ENCODE results near the gene CEMIP. TPM values are rescaled to one million over a fixed set of nuclear protein-coding genes. Genes with fewer than 3 reads are reported as not detected.

Gene CEMIP
- total and polyA plus RNA-seq, 2 experiments from 2014 or later = 0.27 to 2.1 TPM

DNA sequence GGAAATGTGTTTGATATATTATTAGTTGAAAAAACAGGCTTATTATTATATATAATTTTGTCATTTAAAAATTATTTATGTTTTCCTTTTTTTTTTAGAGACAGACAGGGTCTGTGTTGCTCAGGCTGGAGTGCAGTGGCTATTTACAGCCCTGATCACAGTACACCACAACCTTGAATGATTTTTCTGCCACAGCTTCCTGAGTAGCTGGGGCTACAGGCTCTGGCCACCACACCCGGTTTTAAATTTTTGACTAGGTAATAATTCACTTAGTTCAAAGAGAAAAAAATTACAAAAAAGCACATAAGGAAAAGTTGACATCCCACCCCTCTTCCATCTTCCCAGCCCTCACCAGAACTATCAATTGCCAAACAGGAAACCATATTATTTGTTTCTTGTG is 4.7 kb upstream of the CEMIP start:
- no peak overlapping the region for H3K27ac ChIP-seq (ENCODE audit: low read depth)
- TF ChIP-seq, protein P1, sequence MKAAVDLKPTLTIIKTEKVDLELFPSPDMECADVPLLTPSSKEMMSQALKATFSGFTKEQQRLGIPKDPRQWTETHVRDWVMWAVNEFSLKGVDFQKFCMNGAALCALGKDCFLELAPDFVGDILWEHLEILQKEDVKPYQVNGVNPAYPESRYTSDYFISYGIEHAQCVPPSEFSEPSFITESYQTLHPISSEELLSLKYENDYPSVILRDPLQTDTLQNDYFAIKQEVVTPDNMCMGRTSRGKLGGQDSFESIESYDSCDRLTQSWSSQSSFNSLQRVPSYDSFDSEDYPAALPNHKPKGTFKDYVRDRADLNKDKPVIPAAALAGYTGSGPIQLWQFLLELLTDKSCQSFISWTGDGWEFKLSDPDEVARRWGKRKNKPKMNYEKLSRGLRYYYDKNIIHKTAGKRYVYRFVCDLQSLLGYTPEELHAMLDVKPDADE (IDR thresholded peaks at IDR 0.05) = no peak
- TF ChIP-seq EZH2 (IDR thresholded peaks at IDR 0.05; ENCODE audit: low read depth, unreplicated experiment) (no peak), POLR2AphosphoS5 (IDR thresholded peaks at IDR 0.05; ENCODE audit: low read depth) (no peak), NANOG (IDR thresholded peaks at IDR 0.05; ENCODE audit: borderline replicate concordance) (no peak), STAT1 (IDR thresholded peaks at IDR 0.05; ENCODE audit: unreplicated experiment) (no peak)
- TF ChIP-seq, protein P2, sequence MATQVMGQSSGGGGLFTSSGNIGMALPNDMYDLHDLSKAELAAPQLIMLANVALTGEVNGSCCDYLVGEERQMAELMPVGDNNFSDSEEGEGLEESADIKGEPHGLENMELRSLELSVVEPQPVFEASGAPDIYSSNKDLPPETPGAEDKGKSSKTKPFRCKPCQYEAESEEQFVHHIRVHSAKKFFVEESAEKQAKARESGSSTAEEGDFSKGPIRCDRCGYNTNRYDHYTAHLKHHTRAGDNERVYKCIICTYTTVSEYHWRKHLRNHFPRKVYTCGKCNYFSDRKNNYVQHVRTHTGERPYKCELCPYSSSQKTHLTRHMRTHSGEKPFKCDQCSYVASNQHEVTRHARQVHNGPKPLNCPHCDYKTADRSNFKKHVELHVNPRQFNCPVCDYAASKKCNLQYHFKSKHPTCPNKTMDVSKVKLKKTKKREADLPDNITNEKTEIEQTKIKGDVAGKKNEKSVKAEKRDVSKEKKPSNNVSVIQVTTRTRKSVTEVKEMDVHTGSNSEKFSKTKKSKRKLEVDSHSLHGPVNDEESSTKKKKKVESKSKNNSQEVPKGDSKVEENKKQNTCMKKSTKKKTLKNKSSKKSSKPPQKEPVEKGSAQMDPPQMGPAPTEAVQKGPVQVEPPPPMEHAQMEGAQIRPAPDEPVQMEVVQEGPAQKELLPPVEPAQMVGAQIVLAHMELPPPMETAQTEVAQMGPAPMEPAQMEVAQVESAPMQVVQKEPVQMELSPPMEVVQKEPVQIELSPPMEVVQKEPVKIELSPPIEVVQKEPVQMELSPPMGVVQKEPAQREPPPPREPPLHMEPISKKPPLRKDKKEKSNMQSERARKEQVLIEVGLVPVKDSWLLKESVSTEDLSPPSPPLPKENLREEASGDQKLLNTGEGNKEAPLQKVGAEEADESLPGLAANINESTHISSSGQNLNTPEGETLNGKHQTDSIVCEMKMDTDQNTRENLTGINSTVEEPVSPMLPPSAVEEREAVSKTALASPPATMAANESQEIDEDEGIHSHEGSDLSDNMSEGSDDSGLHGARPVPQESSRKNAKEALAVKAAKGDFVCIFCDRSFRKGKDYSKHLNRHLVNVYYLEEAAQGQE (IDR thresholded peaks at IDR 0.05; ENCODE audit: unreplicated experiment) = no peak

DNA sequence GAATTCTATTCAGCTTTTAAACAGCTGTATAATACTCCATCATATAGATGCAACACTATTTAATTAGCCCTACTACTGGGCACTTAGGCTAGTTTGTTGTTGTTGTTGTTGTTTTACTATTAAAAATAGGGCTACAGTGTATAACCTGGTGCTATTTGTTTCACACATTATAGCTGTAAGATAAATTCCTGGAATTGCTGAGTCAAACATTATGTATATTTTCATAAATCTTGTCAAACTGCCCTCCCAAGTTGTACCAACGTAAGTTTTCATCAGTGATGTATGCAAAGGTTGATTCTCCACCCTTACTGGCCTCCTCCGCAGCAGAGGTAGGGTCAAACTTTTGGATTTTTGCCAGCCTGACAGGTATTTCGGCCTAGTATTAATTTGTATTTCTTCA is 3.8 kb upstream of the CEMIP start:
- ATAC-seq (no peak), DNase-seq (ENCODE audit: low spot score) (no peak)
- H3K4me3 Mint-ChIP-seq = no peak overlapping the region
- no peaks in the 10 kb centered on the region for H3K36me3 Mint-ChIP-seq (ENCODE audit: low read depth)
- no peaks in the 10 kb centered on the region for H3K9me3 Mint-ChIP-seq
- Histone ChIP-seq H3K27me3 (ENCODE audit: insufficient read depth) (peaks cover 27% of the 10 kb centered on the region), H3K4me1 (ENCODE audit: insufficient read depth) (peaks cover 7% of the 10 kb centered on the region), H3K4me2 (no peak overlapping the region), H3F3A (replicated peaks; ENCODE audit: low read depth) (0 out of 2 replicates have a peak, but pooled peaks cover 3% of the 10 kb centered on the region), H3K79me2 (replicated peaks; ENCODE audit: insufficient read depth) (no peaks in the 10 kb centered on the region), H3K9me2 (ENCODE audit: insufficient read depth) (no peaks in the 10 kb centered on the region), H3K4me3 (no peak overlapping the region), H4K20me1 (replicated peaks; ENCODE audit: insufficient read depth) (no peaks in the 10 kb centered on the region), H3K27ac (ENCODE audit: low read depth) (no peak overlapping the region), H3K36me3 (ENCODE audit: insufficient read depth) (no peaks in the 10 kb centered on the region), H2AFZ (no peak overlapping the region)
- peaks cover 9% of the 10 kb centered on the region; the same call in 2 of the 3 replicates for H3K4me1 Mint-ChIP-seq
- peaks cover 23% of the 10 kb centered on the region for H3K27me3 Mint-ChIP-seq (ENCODE audit: insufficient read depth, low read depth, poor library complexity)
- H3K27ac Mint-ChIP-seq = no peak overlapping the region
- TF ChIP-seq, protein P1 (IDR thresholded peaks at IDR 0.05) = no peak
- TF ChIP-seq EZH2phosphoT487 (IDR thresholded peaks at IDR 0.05; ENCODE audit: unreplicated experiment) (no peak), ZNF114 (CRISPR knock-in tag; IDR thresholded peaks at IDR 0.05) (no peak), POLR2AphosphoS5 (IDR thresholded peaks at IDR 0.05; ENCODE audit: low read depth) (no peak), NANOG (IDR thresholded peaks at IDR 0.05; ENCODE audit: borderline replicate concordance) (no peak), CREB1 (CRISPR knock-in tag; IDR thresholded peaks at IDR 0.05; ENCODE audit: low read depth) (no peak)
- TF ChIP-seq, protein P3, sequence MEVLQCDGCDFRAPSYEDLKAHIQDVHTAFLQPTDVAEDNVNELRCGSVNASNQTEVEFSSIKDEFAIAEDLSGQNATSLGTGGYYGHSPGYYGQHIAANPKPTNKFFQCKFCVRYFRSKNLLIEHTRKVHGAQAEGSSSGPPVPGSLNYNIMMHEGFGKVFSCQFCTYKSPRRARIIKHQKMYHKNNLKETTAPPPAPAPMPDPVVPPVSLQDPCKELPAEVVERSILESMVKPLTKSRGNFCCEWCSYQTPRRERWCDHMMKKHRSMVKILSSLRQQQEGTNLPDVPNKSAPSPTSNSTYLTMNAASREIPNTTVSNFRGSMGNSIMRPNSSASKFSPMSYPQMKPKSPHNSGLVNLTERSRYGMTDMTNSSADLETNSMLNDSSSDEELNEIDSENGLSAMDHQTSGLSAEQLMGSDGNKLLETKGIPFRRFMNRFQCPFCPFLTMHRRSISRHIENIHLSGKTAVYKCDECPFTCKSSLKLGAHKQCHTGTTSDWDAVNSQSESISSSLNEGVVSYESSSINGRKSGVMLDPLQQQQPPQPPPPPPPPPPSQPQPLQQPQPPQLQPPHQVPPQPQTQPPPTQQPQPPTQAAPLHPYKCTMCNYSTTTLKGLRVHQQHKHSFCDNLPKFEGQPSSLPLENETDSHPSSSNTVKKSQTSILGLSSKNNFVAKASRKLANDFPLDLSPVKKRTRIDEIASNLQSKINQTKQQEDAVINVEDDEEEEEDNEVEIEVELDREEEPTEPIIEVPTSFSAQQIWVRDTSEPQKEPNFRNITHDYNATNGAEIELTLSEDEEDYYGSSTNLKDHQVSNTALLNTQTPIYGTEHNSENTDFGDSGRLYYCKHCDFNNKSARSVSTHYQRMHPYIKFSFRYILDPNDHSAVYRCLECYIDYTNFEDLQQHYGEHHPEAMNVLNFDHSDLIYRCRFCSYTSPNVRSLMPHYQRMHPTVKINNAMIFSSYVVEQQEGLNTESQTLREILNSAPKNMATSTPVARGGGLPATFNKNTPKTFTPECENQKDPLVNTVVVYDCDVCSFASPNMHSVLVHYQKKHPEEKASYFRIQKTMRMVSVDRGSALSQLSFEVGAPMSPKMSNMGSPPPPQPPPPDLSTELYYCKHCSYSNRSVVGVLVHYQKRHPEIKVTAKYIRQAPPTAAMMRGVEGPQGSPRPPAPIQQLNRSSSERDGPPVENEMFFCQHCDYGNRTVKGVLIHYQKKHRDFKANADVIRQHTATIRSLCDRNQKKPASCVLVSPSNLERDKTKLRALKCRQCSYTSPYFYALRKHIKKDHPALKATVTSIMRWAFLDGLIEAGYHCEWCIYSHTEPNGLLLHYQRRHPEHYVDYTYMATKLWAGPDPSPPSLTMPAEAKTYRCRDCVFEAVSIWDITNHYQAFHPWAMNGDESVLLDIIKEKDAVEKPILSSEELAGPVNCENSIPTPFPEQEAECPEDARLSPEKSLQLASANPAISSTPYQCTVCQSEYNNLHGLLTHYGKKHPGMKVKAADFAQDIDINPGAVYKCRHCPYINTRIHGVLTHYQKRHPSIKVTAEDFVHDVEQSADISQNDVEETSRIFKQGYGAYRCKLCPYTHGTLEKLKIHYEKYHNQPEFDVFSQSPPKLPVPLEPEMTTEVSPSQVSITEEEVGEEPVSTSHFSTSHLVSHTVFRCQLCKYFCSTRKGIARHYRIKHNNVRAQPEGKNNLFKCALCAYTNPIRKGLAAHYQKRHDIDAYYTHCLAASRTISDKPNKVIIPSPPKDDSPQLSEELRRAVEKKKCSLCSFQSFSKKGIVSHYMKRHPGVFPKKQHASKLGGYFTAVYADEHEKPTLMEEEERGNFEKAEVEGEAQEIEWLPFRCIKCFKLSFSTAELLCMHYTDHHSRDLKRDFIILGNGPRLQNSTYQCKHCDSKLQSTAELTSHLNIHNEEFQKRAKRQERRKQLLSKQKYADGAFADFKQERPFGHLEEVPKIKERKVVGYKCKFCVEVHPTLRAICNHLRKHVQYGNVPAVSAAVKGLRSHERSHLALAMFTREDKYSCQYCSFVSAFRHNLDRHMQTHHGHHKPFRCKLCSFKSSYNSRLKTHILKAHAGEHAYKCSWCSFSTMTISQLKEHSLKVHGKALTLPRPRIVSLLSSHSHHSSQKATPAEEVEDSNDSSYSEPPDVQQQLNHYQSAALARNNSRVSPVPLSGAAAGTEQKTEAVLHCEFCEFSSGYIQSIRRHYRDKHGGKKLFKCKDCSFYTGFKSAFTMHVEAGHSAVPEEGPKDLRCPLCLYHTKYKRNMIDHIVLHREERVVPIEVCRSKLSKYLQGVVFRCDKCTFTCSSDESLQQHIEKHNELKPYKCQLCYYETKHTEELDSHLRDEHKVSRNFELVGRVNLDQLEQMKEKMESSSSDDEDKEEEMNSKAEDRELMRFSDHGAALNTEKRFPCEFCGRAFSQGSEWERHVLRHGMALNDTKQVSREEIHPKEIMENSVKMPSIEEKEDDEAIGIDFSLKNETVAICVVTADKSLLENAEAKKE (CRISPR knock-in tag; IDR thresholded peaks at IDR 0.05) = no peak

More for the DNA sequence above, 4.7 kb upstream of the CEMIP start:
- H3K4me3 ChIP-seq = no peak overlapping the region
- peaks cover 19% of the 10 kb centered on the region for H3K27me3 ChIP-seq (ENCODE audit: insufficient read depth)
- H3K36me3 ChIP-seq (ENCODE audit: insufficient read depth) = no peaks in the 10 kb centered on the region
- ATAC-seq = no peak
- no peaks in the 10 kb centered on the region for H3K9me3 Mint-ChIP-seq
- H4K20me1 ChIP-seq (replicated peaks; ENCODE audit: insufficient read depth) = no peaks in the 10 kb centered on the region
- H3K4me2 ChIP-seq = no peak overlapping the region
- H3K4me1 Mint-ChIP-seq = peaks cover 5% of the 10 kb centered on the region; the same call in 2 of the 3 replicates
- H3K36me3 Mint-ChIP-seq (ENCODE audit: low read depth) = no peaks in the 10 kb centered on the region
- H3K27ac Mint-ChIP-seq = no peak overlapping the region
- no peaks in the 10 kb centered on the region for H3K79me2 ChIP-seq (replicated peaks; ENCODE audit: insufficient read depth)
- peaks cover under 1% of the 10 kb centered on the region; the same call in 1 of the 2 replicates for H3K4me1 ChIP-seq (ENCODE audit: insufficient read depth)
- peaks cover 6% of the 10 kb centered on the region for H3K9me2 ChIP-seq (ENCODE audit: insufficient read depth)
- H3K4me3 Mint-ChIP-seq = no peak overlapping the region
- H3K27me3 Mint-ChIP-seq (ENCODE audit: insufficient read depth, low read depth, poor library complexity) = peaks cover 15% of the 10 kb centered on the region
- DNase-seq (ENCODE audit: low spot score) = no peak
- H2AFZ ChIP-seq = no peak overlapping the region
- no peaks in the 10 kb centered on the region for H3F3A ChIP-seq (replicated peaks; ENCODE audit: low read depth)
